HL-60 (cell line): ENCODE data around the gene RHOXF2.

Source experiments
- DNase-seq, 2 experiments: peaks; one replicate each; pipeline ENCODE4 v3.0.0-alpha.2; 2010 to 2020; ENCODE audit warnings: low read depth in 1 of 2, low spot score in 1 of 2
- H3K27ac ChIP-seq: fragments of 250-450 bp; sonication (Bioruptor Pico); replicated peaks from 2 replicates; pipeline ENCODE4 v1.5.1; 2020; ENCODE audit warnings: mild to moderate bottlenecking, moderate library complexity
- H3K27me3 ChIP-seq: fragments of 250-450 bp; sonication (Bioruptor Pico); 2 replicates; pipeline ENCODE4 v1.5.1; 2021; ENCODE audit warnings: mild to moderate bottlenecking, moderate library complexity; ENCODE audit not compliant: insufficient read depth, poor library complexity, severe bottlenecking
- H3K4me3 ChIP-seq: replicated peaks from 2 replicates; pipeline ENCODE4 v1.5.1; 2011; ENCODE audit warnings: mild to moderate bottlenecking, control low read depth, low read length; ENCODE audit not compliant: insufficient read depth
- CTCF ChIP-seq: IDR thresholded peaks from one replicate; pipeline ENCODE4 v1.5.1; 2011; ENCODE audit warnings: low read length, control low read depth, inconsistent platforms; ENCODE audit not compliant: insufficient read depth
- GABPA ChIP-seq: IDR thresholded peaks from 2 replicates; pipeline ENCODE4 v1.6.1; 2012; ENCODE audit warnings: low read depth
- POLR2AphosphoS5 ChIP-seq: IDR thresholded peaks from 2 replicates; pipeline ENCODE4 v1.6.1; 2012; ENCODE audit warnings: low read depth
- REST ChIP-seq: IDR thresholded peaks from 2 replicates; pipeline ENCODE4 v1.6.1; 2012; ENCODE audit warnings: low read depth; ENCODE audit not compliant: insufficient replicate concordance
- SPI1 ChIP-seq: IDR thresholded peaks from 2 replicates; pipeline ENCODE4 v1.6.1; 2012; ENCODE audit warnings: low read depth, mild to moderate bottlenecking, borderline replicate concordance

RHOXF2 gene

GRCh38 chrX:120213438-120214265 lies 55.2 kb downstream of the RHOXF2 start:
- DNase-seq: peak; percentile 1 to 61
- no peaks in the 10 kb centered on the region for H3K27me3 ChIP-seq
- no peak overlapping the region for H3K4me3 ChIP-seq
- no peak overlapping the region for H3K27ac ChIP-seq
- TF ChIP-seq SPI1: no peak
- no peak for TF ChIP-seq POLR2AphosphoS5
- peak; percentile 41 for TF ChIP-seq CTCF
- peak; percentile 75 for TF ChIP-seq REST
- TF ChIP-seq GABPA: no peak
